Activated effector memory CD4-positive, alpha-beta T cell treated with Interleukin-2 at 50 U/mL for 16 hours (primary cell): ENCODE measurements around the gene ABHD4.
A peak's percentile ranks its signal among the peaks of the same experiment; 100 is the strongest.
"Not testable (repeated sequence)": the region's sequence is repeated elsewhere in the genome, so short reads cannot be mapped to it uniquely, and the experiment has no call there.

Experiments
- DNase-seq: peaks from one replicate; pipeline ENCODE4 v3.0.0-alpha.2; 2020

ABHD4 gene

GRCh38 chr14:22598099-22598895 lies at the start of gene ABHD4:
ABHD4 (plus strand) TSS chr14:22598300; CDS start chr14:22598307, 7 bp downstream.
- peak; percentile 45 for DNase-seq

- DNase-seq: no peak
Measured at GRCh38 chr14:22549324-22549962, 48.7 kb upstream of the ABHD4 start.

- DNase-seq: peak; percentile 58
Measured at GRCh38 chr14:22549981-22550673, 48.0 kb upstream of the ABHD4 start.

- no peak for DNase-seq
Measured at GRCh38 chr14:22551605-22551997, 46.5 kb upstream of the ABHD4 start.

- no peak for DNase-seq
Measured at GRCh38 chr14:22552001-22552826, 45.9 kb upstream of the ABHD4 start.

GRCh38 chr14:22552827-22553076 lies 45.3 kb upstream of the ABHD4 start:
- DNase-seq: no peak

- no peak for DNase-seq
Measured at GRCh38 chr14:22553445-22553844, 44.7 kb upstream of the ABHD4 start.

- not testable (repeated sequence) for DNase-seq
Measured at GRCh38 chr14:22553861-22554497, 44.1 kb upstream of the ABHD4 start.

- no peak for DNase-seq
Measured at GRCh38 chr14:22554498-22555383, 43.4 kb upstream of the ABHD4 start.

- DNase-seq: no peak
Measured at GRCh38 chr14:22555384-22556011, 42.6 kb upstream of the ABHD4 start.

- peak; percentile 96 for DNase-seq
Measured at GRCh38 chr14:22556021-22556989, 41.8 kb upstream of the ABHD4 start.

- DNase-seq: peak; percentile 85
Measured at GRCh38 chr14:22556990-22557623, 41.0 kb upstream of the ABHD4 start.

GRCh38 chr14:22557846-22558220 lies 40.3 kb upstream of the ABHD4 start:
- no peak for DNase-seq

GRCh38 chr14:22558221-22558913 lies 39.7 kb upstream of the ABHD4 start:
- DNase-seq: peak; percentile 59

GRCh38 chr14:22559041-22559440 lies 39.1 kb upstream of the ABHD4 start:
- DNase-seq: no peak

GRCh38 chr14:22560662-22561365 lies 37.3 kb upstream of the ABHD4 start:
- DNase-seq: no peak

GRCh38 chr14:22561366-22561660 lies 36.8 kb upstream of the ABHD4 start:
- no peak for DNase-seq
